GM19351 (cell line): ENCODE results near the gene VAT1L.
A peak's percentile ranks its signal among the peaks of the same experiment; 100 is the strongest.

ENCODE experiments used
- ATAC-seq: cut with Tn5 transposase; IDR thresholded peaks from one replicate; pipeline ENCODE4 v1.9.1; 2021; ENCODE audit warnings: mild to moderate bottlenecking, moderate library complexity; ENCODE audit not compliant: unreplicated experiment

The VAT1L gene

GRCh38 chr16:77868052-77868451, 79.7 kb downstream of the VAT1L start:
- peak; percentile 50 for ATAC-seq

- ATAC-seq: peak; percentile 92
These were observed 80.1 kb downstream of the VAT1L start for GRCh38 chr16:77868478-77868877.

GRCh38 chr16:77869997-77870813, 81.8 kb downstream of the VAT1L start:
- ATAC-seq: no peak

GRCh38 chr16:77871932-77872331, 83.6 kb downstream of the VAT1L start:
- ATAC-seq: no peak

- ATAC-seq: no peak
These were observed 84.7 kb downstream of the VAT1L start for GRCh38 chr16:77873066-77873465.

- ATAC-seq: no peak
These were observed 86.0 kb downstream of the VAT1L start for GRCh38 chr16:77874347-77874746.

GRCh38 chr16:77876776-77877175, 88.4 kb downstream of the VAT1L start:
- no peak for ATAC-seq

GRCh38 chr16:77877712-77878347, 89.5 kb downstream of the VAT1L start:
- ATAC-seq: no peak

GRCh38 chr16:77881355-77882030, 93.1 kb downstream of the VAT1L start:
- no peak for ATAC-seq

- no peak for ATAC-seq
These were observed 94.0 kb downstream of the VAT1L start for GRCh38 chr16:77882358-77882757.

GRCh38 chr16:77885571-77886295, 97.4 kb downstream of the VAT1L start:
- ATAC-seq: no peak

GRCh38 chr16:77888871-77889270, 100.5 kb downstream of the VAT1L start:
- no peak for ATAC-seq

- ATAC-seq: no peak
These were observed 101.7 kb downstream of the VAT1L start for GRCh38 chr16:77890075-77890474.

GRCh38 chr16:77894162-77894561, 105.8 kb downstream of the VAT1L start:
- ATAC-seq: no peak

- ATAC-seq: no peak
These were observed 107.6 kb downstream of the VAT1L start for GRCh38 chr16:77895962-77896361.

- no peak for ATAC-seq
These were observed 108.2 kb downstream of the VAT1L start for GRCh38 chr16:77896415-77897128.

- ATAC-seq: no peak
These were observed 108.7 kb downstream of the VAT1L start for GRCh38 chr16:77897129-77897437.

GRCh38 chr16:77897831-77898605, 109.7 kb downstream of the VAT1L start:
- ATAC-seq: no peak

GRCh38 chr16:77898671-77899211, 110.4 kb downstream of the VAT1L start:
- ATAC-seq: no peak

- no peak for ATAC-seq
These were observed 111.1 kb downstream of the VAT1L start for GRCh38 chr16:77899416-77899815.
